ENCODE measurements around the gene SLC16A5.

Gene SLC16A5

GRCh38 chr17:75086496-75087181, 1.1 kb upstream of the SLC16A5 start:
- DNase-seq (ENCODE audit: low read depth), result no peak

- no peak for DNase-seq (ENCODE audit: low read depth)
These were observed 584 bp upstream of the SLC16A5 start for GRCh38 chr17:75087182-75087557.

- DNase-seq (ENCODE audit: low read depth), result no peak
These were observed 987 bp downstream of the SLC16A5 start for GRCh38 chr17:75088465-75089417.

GRCh38 chr17:75090871-75091854, 3.4 kb downstream of the SLC16A5 start:
- no peak for DNase-seq (ENCODE audit: low read depth)

GRCh38 chr17:75091855-75092327, 4.1 kb downstream of the SLC16A5 start:
- DNase-seq (ENCODE audit: low read depth), result no peak

- no peak for DNase-seq (ENCODE audit: low read depth)
These were observed 5.9 kb downstream of the SLC16A5 start for GRCh38 chr17:75093548-75094158.

- DNase-seq (ENCODE audit: low read depth), result no peak
These were observed 7.2 kb downstream of the SLC16A5 start for GRCh38 chr17:75094871-75095399.

- no peak for DNase-seq (ENCODE audit: low read depth)
These were observed 8.4 kb downstream of the SLC16A5 start for GRCh38 chr17:75096082-75096625.

GRCh38 chr17:75097865-75098264, 10.1 kb downstream of the SLC16A5 start:
- DNase-seq (ENCODE audit: low read depth), result no peak

GRCh38 chr17:75098861-75099260, 11.1 kb downstream of the SLC16A5 start:
- no peak for DNase-seq (ENCODE audit: low read depth)

- DNase-seq (ENCODE audit: low read depth), result no peak
These were observed 12.3 kb downstream of the SLC16A5 start for GRCh38 chr17:75099881-75100595.

GRCh38 chr17:75102385-75102821, 14.6 kb downstream of the SLC16A5 start:
- DNase-seq (ENCODE audit: low read depth), result no peak

GRCh38 chr17:75103601-75104554, 16.1 kb downstream of the SLC16A5 start:
- no peak for DNase-seq (ENCODE audit: low read depth)

GRCh38 chr17:75105126-75106080, 17.6 kb downstream of the SLC16A5 start:
- no peak for DNase-seq (ENCODE audit: low read depth)

GRCh38 chr17:75108193-75108592, 20.4 kb downstream of the SLC16A5 start:
- no peak for DNase-seq (ENCODE audit: low read depth)

- no peak for DNase-seq (ENCODE audit: low read depth)
These were observed 21.3 kb downstream of the SLC16A5 start for GRCh38 chr17:75109046-75109406.

GRCh38 chr17:75109407-75110233, 21.9 kb downstream of the SLC16A5 start, which contains the start of gene ARMC7:
Gene ARMC7 (plus strand): TSS chr17:75109969. CDS start chr17:75110289, 320 bp downstream.
- peak; percentile 84 for DNase-seq (ENCODE audit: low read depth)

Data from stimulated activated CD8-positive, alpha-beta memory T cell treated with anti-CD3 and anti-CD28 coated beads, Interleukin-12 subunit alpha, Interleukin-12 subunit beta, amount 100 ng/mL, for 4 hours (primary cell).